Skin epidermis (tissue), 12 donors: Measurements from ENCODE around the gene ELOF1.
"Not testable (repeated sequence)": the region's sequence is repeated elsewhere in the genome, so short reads cannot be mapped to it uniquely, and the experiment has no call there.

Experiments
- H3K27ac ChIP-seq, 21 experiments: fragments of 200-600 bp; sonication (generic) in 11 of 21; one replicate each; pipeline ENCODE4 v1.5.0; 2020; ENCODE audit warnings: mild to moderate bottlenecking in 3 of 21, inconsistent platforms in 2 of 21, moderate library complexity in 2 of 21
- H3K4me3 ChIP-seq, 7 experiments: fragments of 200-600 bp; sonication (generic) in 2 of 7; one replicate each; pipeline ENCODE4 v1.5.0; 2020; ENCODE audit warnings: inconsistent platforms in 2 of 7, mild to moderate bottlenecking in 2 of 7, moderate library complexity in 1 of 7

The ELOF1 gene

DNA sequence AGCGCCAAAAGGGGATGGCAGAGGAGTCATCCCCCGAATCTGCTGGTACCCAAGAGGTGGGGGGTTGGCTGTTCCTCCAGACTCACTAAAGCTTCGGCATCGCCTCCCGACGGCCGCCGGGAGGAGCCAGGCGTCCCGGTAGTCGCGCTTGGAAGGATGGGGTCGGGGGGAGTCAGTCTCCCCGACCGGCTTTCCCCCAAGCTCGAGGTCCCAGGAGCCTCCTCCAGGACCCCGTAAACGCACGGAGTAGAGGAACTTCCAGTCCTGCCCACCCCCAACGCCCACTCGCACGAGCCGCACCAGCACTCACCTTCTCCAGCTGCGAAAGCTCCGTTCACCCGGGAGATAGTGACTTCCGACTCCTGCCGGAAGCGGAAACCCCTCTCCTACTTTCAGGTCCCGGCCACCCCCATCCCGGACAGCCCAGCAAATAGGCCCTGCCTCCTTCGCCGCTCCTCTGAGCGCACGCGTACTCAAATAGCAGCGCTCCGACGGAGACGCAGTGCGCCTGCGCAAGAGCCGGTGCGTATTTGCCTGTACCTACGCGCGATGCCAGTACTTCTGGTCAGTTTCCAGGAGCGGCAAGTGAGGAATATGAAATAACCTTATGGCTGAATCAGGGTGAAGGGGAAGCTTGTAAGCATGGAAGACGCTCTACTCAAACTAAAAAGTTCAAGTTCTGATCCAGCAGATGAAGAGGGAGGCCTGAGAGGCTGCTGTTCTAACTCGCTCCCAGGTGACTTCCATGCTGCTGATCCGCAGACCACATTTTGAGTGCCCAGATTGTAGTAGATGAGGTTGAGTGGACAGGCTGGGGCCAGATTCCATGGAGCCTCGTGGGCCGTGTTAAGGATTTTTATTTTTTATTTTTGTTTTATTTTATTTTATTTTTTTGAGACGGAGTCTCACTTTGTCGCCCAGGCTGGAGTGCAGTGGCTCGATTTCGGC is at the start of gene ELOF1:
TSS of gene ELOF1 (minus strand) at position 350 of the 948 bp plus-strand sequence. CDS start 4,883 bp downstream, outside the sequence.
- Histone ChIP-seq H3K27ac (peak within 1 kb of the TSS in 20 of 21 experiments; percentile 47 to 88 (median 72)), H3K4me3 (peak within 1 kb of the TSS; percentile 61 to 94 (median 86))

DNA sequence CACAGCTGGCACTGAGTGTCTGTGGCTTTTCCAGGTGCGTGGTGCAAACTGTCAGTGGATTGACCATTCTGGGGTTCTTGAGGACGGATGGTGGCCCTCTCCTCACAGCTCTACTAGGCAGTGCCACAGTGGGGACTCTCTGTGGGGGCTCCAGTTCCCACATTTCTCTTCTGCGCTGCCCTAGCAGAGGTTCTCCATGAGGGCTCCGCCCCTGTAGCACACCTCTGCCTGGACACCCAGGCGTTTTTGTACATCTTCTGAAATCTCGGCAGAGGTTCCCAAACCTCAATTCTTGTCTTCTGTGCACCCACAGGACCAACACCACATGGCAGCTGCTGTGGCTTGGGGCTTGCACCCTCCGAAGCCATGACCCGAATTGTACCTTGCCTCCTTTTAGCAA is 47.5 kb upstream of the ELOF1 start:
- H3K4me3 ChIP-seq, result no peak overlapping the region

DNA sequence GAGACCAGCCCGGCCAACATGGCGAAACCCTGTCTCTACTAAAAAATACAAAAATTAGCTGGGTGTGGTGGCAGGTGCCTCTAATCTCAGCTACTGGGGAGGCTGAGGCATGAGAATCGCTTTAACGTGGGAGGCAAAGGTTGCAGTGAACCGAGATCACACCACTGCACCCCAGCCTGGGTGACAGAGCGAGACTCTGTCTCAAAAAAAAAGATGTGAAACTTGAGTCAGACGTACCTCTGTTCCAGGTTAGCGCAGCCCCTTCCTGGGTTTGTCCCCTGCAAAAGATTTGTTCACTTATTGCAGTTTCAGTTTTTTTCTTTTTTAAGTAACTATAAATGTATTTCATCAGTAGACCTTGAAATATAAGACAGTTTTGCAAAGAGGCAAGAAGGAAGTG is 40.7 kb upstream of the ELOF1 start:
- not testable (repeated sequence) for H3K27ac ChIP-seq

More for the DNA sequence above, 47.5 kb upstream of the ELOF1 start:
- H3K27ac ChIP-seq, result no peak overlapping the region

DNA sequence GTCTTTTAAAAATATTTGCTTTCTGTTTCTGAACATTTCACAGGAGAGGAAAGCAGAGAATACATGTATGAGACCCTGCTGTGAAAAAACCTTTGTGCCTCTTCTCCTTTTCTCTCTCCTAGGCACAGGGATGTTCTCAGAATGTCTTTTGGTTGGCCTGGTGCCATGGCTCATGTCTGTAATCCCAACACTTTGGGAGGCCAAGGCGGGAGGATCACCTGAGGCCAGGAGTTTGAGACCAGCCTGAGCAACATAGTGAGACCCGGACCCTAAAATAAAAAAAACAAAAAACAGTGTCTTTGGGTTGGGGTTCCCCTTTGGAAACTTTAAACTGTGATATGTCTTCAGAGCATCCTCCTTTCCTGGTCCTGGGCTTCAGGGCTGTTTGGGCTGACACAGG is 39.7 kb upstream of the ELOF1 start:
- no peak overlapping the region for H3K4me3 ChIP-seq
- H3K27ac ChIP-seq, result no peak overlapping the region

More for the DNA sequence above, 40.7 kb upstream of the ELOF1 start:
- not testable (repeated sequence) for H3K4me3 ChIP-seq

DNA sequence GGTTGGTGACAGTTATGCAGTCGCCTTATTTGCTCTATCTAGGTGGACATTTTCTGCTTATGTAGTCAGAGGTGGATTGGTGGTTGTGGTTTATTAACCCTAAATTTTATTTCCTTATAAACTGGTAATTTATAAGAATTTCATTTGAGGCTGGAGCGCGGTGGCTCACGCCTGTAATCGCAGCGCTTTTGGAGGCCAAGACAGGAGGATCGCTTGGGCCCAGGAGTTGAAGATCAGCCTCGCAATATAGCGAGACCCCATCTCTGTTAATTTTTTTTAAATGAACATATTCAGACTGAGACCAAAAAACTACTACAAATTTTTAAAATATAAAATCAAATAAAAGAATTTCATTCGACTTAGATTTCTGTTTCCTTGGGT is 39.1 kb upstream of the ELOF1 start:
- Histone ChIP-seq H3K4me3 (peak overlapping the region; percentile 77 to 97 (median 92)), H3K27ac (peak overlapping the region in 17 of 21 experiments; percentile 81 to 98 (median 93))

DNA sequence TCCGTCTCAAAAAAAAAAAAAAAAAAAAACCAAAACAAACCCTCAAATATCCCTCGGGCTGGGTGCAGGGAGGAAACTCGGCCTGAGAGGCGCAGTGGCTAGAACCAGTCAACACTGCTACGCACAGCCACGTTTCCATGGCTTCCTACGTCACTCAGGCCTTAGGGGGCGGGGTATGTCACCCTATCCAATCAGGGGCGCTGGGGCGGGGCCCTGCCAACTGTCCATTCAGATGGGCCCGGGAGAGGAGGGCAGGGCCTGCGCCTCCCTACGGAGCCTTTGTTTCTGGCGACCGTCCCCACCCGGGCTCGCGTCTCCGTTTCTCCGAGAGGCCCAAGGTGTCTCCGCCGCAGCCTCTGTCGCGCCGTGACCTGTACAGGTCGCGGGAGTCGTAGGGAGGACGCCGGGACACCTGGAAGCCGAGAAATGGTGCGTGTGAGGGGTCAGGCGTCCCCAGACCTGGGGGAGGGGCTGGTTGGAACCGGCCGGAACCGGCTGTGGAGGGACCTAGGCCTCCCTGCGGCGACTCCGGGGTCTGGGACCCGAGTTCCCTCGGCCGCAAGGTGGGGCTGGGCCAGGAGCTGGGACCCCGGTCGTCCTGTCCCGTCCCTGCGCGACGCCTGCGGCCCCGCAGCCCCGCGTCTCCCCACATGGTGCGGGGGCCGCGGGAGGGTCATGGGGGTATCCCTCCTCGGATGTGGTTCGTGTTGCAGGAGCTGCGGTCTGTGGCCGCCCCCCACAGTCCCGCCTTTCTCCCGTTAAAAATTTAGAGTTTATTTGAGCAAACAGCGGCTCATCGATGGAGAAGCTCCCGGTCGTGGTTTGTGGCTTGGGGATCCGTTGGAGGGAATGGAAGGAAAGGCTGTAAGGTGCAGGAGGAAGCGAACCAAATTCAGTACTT is 38.4 kb upstream of the ELOF1 start, which contains the start of gene ZNF627:
TSS of gene ZNF627 (plus strand) at position 282 of the 901 bp plus-strand sequence. CDS start at position 427, 145 bp downstream.
- H3K4me3 ChIP-seq, result peak within 1 kb of the TSS; percentile 77 to 97 (median 92)
- peak within 1 kb of the TSS; percentile 68 to 98 (median 92) for H3K27ac ChIP-seq

DNA sequence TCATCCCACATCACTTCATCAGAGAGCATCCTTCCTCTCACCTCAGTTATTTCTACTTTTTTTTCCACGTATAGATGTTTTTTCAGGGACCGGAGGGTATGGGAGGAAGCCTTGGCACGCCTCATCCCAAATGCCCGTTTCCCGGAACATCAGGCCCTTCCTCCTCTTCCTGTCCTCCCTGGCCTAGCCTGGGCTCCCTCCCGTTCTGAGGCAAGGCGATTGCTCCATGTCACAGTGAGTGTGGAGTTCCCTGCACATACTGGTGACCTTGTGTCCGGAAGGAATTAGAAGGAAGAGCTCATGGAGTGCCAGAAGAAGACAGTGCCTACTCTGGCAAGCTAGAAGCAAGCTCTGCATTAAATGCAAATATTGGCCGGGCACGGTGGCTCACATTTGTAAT is 37.1 kb upstream of the ELOF1 start:
- H3K4me3 ChIP-seq, result no peak overlapping the region
- peak overlapping the region in 3 of 21 experiments; percentile 89 to 95 (median 93) for H3K27ac ChIP-seq

DNA sequence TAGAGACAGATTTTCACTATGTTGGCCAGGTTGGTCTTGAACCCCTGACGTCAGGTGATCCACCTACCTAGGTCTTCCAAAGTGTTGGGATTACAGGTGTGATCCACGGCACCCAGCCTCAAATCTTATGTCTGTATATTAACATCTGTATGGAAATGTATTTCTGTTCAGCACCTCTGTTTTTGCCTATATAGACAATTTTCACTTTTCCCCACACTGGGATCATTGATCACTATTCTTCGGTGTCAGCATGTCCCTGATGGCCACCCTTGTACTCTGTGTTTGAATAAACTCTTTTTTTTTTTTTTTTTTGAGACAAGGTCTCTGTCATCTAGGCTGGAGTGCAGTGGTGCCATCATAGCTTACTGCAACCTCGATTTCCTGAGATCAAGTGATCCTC is 35.1 kb upstream of the ELOF1 start:
- Histone ChIP-seq H3K27ac (no peak overlapping the region), H3K4me3 (no peak overlapping the region)

DNA sequence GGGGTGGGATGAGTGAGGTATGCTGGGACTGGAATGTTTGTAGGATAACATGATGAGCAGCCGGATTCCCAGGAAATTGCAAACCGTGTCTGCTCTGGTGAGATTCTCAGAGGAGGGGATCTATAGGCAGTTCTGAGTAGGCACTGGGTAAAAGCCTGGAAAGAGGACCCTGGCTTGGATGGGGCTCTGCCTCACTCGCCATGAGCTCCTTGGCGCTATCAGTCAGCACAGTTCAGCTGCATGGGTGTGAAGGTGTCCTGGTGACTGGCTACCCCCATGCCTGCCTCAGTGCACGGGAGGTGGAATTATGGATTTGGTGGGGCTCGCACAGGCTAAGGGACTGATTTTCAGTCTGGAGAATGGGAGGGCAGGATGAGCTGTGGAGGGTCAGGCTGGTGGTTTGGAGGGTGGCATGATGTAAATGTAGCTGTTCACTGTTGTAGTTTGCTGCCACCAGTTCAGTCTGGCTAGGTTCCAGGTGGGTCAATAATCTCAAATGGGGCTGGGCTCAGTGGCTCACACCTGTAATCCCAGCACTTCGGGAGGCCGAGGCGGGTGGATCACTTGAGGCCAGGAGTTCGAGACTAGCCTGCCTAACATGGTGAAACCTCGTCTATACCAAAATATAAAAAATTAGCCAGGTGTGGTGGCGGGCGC is 29.1 kb upstream of the ELOF1 start:
- Histone ChIP-seq H3K4me3 (no peak overlapping the region), H3K27ac (no peak overlapping the region)

DNA sequence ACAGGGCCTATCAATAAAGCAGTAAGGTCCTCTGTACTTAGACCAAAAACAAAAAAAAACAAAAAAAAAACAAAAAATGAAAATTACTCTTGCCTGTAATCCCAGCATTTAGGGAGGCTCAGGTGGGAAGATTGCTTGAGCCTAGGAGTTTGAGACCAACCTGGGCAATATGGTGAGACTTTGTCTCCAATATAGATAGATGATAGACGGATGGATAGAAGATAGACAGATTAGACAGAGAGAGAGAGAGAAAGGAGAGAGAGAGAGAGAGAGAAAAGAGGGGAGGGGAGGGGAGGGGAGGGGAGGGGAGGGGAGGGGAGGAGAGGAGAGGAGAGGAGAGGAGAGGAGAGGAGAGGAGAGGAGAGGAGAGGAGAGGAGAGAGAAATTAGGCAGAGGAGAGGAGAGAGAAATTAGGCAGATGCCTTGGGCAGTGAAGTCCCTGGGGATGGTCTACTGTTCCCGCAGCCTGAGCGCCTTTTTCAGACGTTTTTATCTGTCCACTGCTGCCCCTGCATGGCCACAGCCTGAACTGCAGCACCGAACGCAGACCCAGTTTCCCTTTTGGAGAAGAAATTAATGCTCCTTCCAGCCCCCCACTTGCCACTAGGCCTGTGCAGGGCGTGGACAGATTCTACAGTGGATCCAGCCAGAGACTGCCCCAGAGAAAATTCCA is 28.4 kb upstream of the ELOF1 start:
- Histone ChIP-seq H3K27ac (no peak overlapping the region), H3K4me3 (no peak overlapping the region)

DNA sequence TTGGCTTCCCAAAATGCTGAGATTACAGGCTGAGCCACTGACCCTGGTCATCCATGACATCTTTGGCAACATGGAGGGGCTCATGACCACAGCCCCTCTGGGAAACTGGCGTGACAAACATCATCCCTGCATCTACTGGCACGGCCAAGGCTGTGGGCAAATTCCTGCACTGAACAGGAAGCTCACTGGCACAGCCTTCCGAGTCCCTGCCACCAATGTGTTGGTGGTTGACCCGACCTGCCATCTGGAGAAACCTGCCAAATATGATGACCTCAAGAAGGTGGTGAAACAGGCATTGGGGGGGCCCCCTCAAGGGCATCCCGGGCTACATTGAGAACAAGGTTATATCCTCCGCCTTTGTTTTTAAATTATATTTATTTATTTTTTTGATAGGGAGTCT is 27.3 kb upstream of the ELOF1 start:
- H3K4me3 ChIP-seq, result no peak overlapping the region
- H3K27ac ChIP-seq, result no peak overlapping the region

DNA sequence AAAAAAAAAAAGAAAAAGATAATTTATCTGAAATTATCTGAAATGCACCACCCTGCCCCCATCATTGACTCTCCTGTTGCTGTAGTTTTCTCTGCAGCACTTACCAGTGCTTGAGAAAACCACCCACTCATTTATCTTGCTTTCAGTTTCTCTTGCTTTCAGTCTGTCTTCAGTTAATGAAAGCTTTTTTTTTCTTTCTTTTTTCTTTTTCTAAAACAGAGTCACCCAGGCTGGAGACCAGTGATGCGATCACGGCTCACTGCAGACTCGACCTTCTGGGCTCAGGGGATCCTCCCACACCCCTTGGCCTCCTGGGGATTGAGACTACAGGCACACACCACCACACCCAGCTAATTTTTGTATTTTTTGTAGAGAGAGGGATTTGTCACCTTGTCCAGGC is 22.7 kb upstream of the ELOF1 start:
- H3K27ac ChIP-seq, result peak overlapping the region in 16 of 21 experiments; percentile 25 to 84 (median 68)
- H3K4me3 ChIP-seq, result no peak overlapping the region

DNA sequence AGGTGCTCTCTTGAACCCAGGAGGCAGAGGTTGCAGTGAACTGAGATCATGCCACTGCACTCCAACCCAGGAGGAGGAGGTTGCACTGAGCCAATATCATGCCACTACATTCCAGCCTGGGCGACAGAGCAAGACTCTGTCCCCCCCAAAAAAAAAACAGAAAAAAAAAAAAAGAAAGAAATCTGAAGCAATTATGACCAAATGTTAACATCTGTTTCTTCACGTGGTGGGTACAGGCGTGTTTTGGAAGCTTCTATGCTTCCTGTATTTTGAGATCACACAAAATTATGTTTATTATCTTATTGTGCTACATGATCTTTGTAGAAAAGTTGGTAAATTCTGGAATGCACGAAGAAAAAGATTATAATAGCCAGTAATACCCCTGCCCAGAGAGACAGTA is 21.1 kb upstream of the ELOF1 start:
- peak overlapping the region in 11 of 21 experiments; percentile 11 to 84 (median 75) for H3K27ac ChIP-seq

DNA sequence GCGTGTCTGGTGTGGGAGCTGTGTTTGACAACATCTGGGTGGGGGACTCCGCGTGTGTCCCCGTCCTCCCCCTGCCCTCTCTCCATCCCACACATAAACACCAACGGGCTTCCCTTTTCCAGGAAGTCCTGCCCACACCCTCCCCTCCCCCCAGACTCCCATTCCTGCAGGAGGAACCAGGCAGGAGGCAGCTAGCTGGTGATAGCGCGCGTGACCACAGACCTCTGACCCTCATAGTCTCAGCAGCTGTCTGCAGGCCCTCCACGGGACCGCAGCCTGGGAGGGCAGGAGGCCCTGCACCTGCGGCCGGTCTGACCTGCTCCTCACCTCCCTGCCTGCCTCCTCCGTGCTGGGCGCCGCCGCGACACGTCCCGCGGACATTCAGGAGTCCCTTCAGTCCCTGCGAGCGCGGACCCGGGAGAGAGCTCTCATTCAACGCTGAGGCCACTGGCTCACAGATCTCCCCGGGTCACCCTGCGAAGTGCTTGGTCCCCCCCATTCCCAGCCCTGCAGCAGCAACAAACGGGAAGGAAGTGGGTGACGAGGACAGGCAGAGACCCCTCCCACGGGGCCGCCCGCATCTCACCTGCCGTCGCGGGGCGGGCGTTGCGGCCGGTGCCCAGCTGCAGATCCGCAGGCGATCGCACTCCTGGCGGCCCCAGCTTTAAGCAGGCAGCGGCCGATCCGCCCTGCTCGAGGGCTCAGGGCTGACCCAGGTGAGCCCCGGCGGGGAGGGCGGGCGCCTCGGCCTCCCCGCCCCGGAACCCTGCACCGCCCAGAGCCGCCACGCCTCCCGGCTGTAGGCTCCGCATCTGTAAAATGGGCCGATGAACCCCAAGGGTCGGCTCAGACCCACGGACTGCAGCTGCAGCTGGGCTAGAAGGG is 19.5 kb upstream of the ELOF1 start:
- Histone ChIP-seq H3K4me3 (peak overlapping the region; percentile 29 to 51 (median 42)), H3K27ac (peak overlapping the region in 20 of 21 experiments; percentile 13 to 88 (median 78))

More for the DNA sequence above, 21.1 kb upstream of the ELOF1 start:
- H3K4me3 ChIP-seq, result no peak overlapping the region

DNA sequence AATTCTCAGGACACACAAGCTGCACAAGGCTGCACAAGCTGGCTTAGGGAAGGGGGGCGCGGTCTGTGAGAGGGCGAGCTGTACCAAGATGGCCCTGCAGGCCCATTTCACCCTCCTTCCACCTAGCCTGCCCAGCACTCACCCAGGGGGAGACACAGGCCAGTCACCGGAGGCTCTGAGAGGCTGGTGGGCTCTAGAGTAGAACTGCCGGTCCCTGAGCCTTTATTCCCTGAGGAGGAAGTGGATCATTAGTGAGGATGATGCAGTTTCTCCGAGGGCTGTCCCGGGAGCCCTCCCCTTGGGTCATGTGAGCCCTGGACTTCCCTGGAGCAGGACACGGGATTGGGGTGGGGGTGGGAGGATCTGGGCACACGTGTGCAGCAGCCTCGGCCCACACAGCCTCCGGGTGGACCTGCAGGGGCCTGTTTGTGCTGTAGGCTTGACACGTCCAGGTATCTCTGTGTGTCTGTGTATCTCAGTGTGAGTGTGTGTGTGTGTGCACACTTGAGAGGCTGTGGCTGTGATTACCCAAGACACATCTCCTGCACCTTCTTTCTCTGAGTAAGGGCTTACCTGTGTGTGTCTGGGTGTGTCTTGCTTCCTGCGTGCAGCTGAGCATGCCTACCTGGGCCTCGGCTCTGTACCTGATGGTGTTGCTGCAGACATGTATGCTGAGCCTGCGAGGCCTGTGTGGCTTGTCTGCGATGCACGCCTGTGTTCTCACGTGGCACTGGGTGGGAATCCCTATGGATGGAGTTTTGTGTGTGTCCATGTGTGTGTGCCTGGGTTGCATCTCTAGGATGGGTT is 18.6 kb upstream of the ELOF1 start, which contains the start of gene ACP5:
TSS of gene ACP5 (minus strand) at position 195 of the 807 bp plus-strand sequence. CDS start 328 bp downstream, outside the sequence.
- Histone ChIP-seq H3K27ac (peak within 1 kb of the TSS in 20 of 21 experiments; percentile 13 to 88 (median 78)), H3K4me3 (peak within 1 kb of the TSS; percentile 29 to 51 (median 42))

DNA sequence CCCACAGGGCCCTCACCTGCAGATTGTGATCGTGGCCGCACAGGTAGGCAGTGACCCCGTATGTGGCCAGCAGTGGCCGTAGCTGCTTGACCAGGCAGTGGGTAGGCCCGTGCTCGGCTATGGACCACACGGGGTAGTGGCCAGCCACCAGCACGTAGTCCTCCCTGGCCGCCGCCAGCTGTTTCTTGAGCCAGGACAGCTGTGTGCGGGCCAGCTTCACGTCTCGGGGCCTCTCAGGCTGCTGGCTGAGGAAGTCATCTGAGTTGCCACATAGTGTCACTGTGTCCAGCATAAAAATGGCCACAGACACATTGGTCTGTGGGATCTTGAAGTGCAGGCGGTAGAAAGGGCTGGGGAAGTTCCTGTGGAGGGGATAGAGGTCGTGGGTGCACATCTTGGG is 17.2 kb upstream of the ELOF1 start:
- Histone ChIP-seq H3K4me3 (no peak overlapping the region), H3K27ac (peak overlapping the region in 3 of 21 experiments; percentile 9 to 85 (median 81))

DNA sequence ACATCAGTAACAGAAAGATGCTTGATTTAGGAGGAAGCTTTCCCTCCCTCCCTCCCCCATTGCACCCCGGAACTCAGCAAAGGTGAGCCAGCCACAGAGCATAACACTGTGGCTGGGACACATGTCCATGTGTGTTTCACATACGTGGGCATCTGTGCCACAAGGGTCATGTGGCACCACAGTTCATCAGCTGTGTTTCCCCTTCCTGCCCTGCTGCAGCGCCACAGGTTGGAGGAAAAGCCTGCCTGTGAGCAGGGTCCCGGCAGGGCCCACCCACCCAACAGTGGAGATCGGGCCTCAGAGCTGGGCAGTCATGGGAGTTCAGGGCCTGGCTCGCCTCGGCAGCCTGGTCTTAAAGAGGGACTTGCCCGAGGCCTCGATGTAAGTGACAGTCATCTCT is 15.7 kb upstream of the ELOF1 start:
- peak overlapping the region in 1 of 21 experiments; percentile 22 for H3K27ac ChIP-seq
- no peak overlapping the region for H3K4me3 ChIP-seq
